ENCODE data around the gene LARP4B.

- TF ChIP-seq CTCF (IDR thresholded peaks at IDR 0.05) (no peak), POLR2AphosphoS5 (IDR thresholded peaks at IDR 0.05) (no peak), POLR2A (IDR thresholded peaks at IDR 0.05) (no peak), EP300 (IDR thresholded peaks at IDR 0.05) (no peak)
These were observed 66.2 kb downstream of the LARP4B start for GRCh38 chr10:865257-865656.

Data from stomach (tissue), 4 donors.